ENCODE results near the gene ADCY6. TPM values are rescaled to one million over a fixed set of nuclear protein-coding genes. Genes with fewer than 3 reads are reported as not detected.
"Not testable (repeated sequence)": the region's sequence is repeated elsewhere in the genome, so short reads cannot be mapped to it uniquely, and the experiment has no call there.

ADCY6 gene
- total RNA-seq, 2 experiments from 2014 or later: 0.13 to 0.25 TPM

DNA sequence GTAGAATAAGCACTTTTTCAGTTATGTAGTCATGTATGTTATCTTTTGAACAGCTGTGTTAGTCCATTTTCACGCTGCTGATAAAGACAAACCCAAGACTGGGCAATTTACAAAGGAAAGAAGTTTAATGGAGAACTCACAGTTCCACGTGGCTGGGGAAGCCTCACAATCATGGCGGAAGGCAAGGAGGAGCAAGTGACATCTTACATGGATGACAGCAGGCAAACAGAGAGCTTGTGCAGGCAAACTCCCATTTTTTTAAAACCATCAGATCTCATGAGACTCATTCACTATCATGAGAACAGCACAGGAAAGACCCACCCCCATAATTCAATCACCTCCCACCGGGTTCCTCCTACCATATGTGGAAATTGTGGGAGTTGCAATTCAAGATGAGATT is 69.9 kb downstream of the ADCY6 start:
- POLR2A ChIA-PET: interaction anchor here (1.3 kb wide), 1 partner anchor 37 kb away, joined by 4 read pairs; the partner anchor contains the start of gene KANSL2
- CTCF ChIA-PET: not testable (repeated sequence)

GRCh38 chr12:48717252-48717695 is 71.6 kb downstream of the ADCY6 start:
- CTCF ChIA-PET: interaction anchor here (0.7 to 3.2 kb wide), 2 partner anchors 97 to 948 kb away, joined by 3 to 11 read pairs; no protein-coding TSS in a partner anchor
- POLR2A ChIA-PET: no interaction called here

DNA sequence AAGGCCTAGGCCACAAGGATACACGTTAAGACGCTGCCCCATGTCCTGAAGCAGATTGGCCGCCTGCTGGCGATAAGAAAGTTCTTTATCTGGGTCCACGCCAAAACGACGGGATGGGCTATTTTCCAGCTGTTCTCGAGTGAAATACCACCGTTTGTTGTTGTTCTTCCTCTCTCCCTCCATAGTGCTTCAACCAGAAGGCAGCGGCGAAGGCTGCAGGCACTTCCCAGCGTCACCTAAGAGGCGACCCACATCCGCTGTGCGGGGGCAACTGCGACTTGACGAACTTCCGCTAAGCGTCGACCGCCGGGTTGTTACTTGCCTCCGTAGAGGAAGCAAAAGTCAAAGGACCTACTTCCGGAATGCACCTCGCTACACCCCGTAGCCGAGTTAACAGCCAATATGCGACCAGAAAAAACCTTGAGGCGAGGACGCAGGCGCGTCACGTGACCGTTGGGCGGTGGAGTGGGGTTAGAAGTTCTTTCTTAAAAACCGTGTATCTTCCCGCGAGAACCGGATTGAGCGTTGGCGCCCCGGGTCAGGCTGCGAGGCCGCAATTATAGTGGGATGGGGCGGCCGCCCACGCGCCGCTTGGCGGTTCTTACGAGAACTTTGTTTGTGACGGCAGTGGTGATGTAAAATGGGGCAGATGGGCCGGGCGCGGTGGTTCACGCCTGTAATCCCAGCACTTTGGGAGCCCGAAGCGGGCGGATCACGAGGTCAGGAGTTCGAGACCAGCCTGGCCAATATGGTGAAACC is 72.2 kb downstream of the ADCY6 start, which contains the start of gene CCNT1:
TSS of gene CCNT1 (minus strand) at position 215 of the 759 bp plus-strand sequence. CDS start at position 183, 32 bp downstream.
- POLR2A ChIA-PET: interaction anchor here (1.0 kb wide), 1 partner anchor 35 kb away, joined by 3 read pairs; the partner anchor contains the start of gene KANSL2
- CTCF ChIA-PET: interaction anchor here (1.3 to 3.2 kb wide), 3 partner anchors 11 to 98 kb away, joined by 3 to 11 read pairs (median 4); no protein-coding TSS in a partner anchor

Other genes with a start within 250 kb of the ADCY6 start
- gene LALBA, start 219.0 kb downstream of the ADCY6 start, total RNA-seq: not detected
- gene KANSL2, start 106.9 kb downstream of the ADCY6 start, total RNA-seq: 10 to 100 TPM; 57.2 to 59.6 TPM
- 10 to 100 TPM; 67.3 to 68.1 TPM for gene CCNT1, start 72.4 kb downstream of the ADCY6 start, total RNA-seq
- gene CACNB3, start 29.4 kb upstream of the ADCY6 start, total RNA-seq: 1 to 10 TPM; 6.1 to 8.3 TPM
- 100 to 1,000 TPM; 131 to 132 TPM for gene DDX23, start 63.1 kb upstream of the ADCY6 start, total RNA-seq
- gene RND1, start 76.8 kb upstream of the ADCY6 start, total RNA-seq: 1 to 10 TPM; 2.3 to 2.9 TPM
- 100 to 1,000 TPM; 131 TPM for gene FKBP11, start 136.4 kb upstream of the ADCY6 start, total RNA-seq
- gene ARF3, start 168.4 kb upstream of the ADCY6 start, total RNA-seq: 10 to 100 TPM; 93.7 to 97.1 TPM
- gene WNT10B, start 182.6 kb upstream of the ADCY6 start, total RNA-seq: under 1 TPM; 0.34 to 0.40 TPM
- not detected for gene WNT1, start 189.2 kb upstream of the ADCY6 start, total RNA-seq
- 1 to 10 TPM; 1.2 TPM for gene DDN, start 210.3 kb upstream of the ADCY6 start, total RNA-seq
- gene PRKAG1, start 229.7 kb upstream of the ADCY6 start, total RNA-seq: 10 to 100 TPM; 69.4 to 70.0 TPM